ENCODE results near the gene ZC3H10.
"Not testable (repeated sequence)": the region's sequence is repeated elsewhere in the genome, so short reads cannot be mapped to it uniquely, and the experiment has no call there.

The ZC3H10 gene, protein sequence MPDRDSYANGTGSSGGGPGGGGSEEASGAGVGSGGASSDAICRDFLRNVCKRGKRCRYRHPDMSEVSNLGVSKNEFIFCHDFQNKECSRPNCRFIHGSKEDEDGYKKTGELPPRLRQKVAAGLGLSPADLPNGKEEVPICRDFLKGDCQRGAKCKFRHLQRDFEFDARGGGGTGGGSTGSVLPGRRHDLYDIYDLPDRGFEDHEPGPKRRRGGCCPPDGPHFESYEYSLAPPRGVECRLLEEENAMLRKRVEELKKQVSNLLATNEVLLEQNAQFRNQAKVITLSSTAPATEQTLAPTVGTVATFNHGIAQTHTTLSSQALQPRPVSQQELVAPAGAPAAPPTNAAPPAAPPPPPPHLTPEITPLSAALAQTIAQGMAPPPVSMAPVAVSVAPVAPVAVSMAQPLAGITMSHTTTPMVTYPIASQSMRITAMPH

GRCh38 chr12:56117778-56118687 lies at the start of gene ZC3H10:
Gene ZC3H10 (plus strand): TSS chr12:56118266. CDS start chr12:56120563, 2,297 bp downstream.
- peak; percentile 97 for DNase-seq

DNA sequence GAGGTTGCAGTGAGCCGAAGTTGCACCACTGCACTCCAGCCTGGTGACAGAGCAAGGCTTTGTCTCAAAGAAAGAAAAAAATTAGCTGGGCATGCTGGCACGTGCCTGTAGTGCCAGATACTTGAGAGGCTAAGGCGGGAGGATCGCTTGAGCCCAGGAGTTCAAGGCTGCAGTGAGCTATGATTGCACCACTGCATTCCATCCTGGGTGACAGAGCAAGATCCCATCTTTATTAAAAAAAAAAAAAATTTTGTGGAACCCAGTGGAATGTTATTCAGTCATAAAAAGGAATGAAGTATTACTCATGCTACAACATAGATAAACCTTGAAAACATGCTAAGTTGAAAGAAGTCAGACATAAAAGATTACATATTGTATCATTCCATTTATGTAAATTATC lies 46.4 kb upstream of the ZC3H10 start:
- DNase-seq: no peak

GRCh38 chr12:56074396-56074795 lies 43.7 kb upstream of the ZC3H10 start:
- DNase-seq: no peak

DNA sequence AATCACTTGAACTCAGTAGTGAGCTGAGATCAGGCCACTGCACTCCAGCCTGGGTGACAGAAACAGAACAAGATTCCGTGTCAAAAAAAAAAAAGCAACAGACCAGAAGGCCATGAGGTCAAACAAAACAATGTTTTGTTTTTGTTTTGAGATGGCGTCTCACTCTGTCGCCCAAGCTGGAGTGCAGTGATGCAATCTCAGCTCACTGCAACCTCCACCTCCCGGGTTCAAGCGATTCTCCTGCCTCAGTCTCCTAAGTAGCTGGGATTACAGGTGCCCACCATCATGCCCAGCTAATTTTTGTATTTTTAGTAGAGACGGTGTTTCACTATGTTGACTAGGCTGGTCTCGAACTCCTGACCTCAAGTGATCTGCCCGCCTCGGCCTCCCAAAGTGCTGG lies 40.1 kb upstream of the ZC3H10 start:
- not testable (repeated sequence) for DNase-seq

DNA sequence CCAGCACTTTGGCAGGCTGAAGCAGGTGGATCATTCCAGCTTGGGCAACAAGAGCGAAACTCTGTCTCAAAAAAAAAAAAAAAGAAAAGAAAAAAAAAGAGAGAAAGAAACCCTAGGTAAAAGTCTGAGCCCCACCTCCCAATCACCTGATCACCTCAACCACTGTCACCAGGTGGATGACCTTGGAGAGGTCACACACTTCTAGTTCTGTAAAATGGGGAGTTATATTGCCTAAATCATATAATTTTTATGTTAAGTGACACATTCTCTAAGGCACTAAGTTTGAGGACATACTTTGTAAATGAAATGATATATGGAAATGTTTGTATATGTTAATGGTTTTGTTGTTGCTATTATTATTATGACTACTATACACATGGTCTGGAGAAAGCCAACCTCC lies 39.6 kb upstream of the ZC3H10 start:
- no peak for DNase-seq

GRCh38 chr12:56078931-56079722 lies 38.9 kb upstream of the ZC3H10 start:
- DNase-seq: peak; percentile 70 to 84

DNA sequence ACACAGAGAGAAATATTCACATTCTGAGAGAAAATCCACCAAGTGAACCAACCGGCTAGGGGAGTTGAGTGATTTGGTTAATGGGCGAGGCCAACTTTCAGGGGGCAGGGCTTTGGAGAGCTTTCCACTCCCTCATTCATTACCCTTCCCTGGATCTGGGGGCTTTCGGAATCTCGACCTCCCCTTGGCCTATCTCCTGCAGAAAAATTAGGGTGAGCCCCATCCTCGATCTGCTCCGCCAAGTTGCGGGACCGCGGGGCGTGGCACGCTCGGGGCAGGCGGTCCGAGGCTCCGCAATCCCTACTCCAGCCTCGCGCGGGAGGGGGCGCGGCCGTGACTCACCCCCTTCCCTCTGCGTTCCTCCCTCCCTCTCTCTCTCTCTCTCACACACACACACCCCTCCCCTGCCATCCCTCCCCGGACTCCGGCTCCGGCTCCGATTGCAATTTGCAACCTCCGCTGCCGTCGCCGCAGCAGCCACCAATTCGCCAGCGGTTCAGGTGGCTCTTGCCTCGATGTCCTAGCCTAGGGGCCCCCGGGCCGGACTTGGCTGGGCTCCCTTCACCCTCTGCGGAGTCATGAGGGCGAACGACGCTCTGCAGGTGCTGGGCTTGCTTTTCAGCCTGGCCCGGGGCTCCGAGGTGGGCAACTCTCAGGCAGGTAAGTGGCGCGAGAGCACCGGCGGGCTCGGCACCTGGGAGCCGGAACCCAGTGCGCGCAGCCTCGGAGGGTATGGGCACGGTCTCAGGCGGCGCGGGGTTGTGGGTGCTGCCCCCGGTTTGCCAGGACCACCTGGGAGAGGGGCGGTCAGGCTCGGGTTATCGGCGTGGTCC lies 38.1 kb upstream of the ZC3H10 start, which contains the start of gene ERBB3:
TSS of gene ERBB3 (plus strand) at position 443 of the 833 bp plus-strand sequence. CDS start at position 579, 136 bp downstream.
- peak; percentile 35 to 67 for DNase-seq

DNA sequence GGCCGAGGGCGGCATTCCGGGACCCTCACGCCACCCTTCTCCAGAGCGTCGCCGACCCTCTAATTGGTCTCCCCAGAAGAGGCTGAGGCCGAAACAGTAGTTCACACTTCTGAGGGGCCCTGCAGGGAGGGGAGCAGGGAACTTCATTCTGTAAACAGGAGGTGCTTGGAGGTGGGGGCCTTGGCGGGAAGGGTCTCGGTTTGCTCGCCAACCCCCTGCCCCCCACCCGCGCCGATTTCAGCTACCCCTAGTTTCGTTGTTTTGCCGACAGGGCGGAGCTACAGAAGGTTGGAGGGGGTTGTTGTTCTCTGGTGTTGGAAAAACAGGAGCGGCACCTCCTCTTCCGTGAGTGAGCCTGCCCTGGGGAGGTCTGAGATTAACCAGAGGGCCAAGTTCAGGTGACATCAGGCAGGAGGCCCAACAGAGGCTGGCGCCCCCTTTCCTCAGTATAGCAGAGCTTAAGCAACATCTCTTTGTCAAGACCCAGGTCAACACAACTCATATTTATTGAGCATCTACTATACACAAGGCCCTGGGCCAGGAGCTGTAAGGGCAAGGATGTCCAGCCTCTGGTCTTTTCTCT lies 37.4 kb upstream of the ZC3H10 start:
- no peak for DNase-seq

DNA sequence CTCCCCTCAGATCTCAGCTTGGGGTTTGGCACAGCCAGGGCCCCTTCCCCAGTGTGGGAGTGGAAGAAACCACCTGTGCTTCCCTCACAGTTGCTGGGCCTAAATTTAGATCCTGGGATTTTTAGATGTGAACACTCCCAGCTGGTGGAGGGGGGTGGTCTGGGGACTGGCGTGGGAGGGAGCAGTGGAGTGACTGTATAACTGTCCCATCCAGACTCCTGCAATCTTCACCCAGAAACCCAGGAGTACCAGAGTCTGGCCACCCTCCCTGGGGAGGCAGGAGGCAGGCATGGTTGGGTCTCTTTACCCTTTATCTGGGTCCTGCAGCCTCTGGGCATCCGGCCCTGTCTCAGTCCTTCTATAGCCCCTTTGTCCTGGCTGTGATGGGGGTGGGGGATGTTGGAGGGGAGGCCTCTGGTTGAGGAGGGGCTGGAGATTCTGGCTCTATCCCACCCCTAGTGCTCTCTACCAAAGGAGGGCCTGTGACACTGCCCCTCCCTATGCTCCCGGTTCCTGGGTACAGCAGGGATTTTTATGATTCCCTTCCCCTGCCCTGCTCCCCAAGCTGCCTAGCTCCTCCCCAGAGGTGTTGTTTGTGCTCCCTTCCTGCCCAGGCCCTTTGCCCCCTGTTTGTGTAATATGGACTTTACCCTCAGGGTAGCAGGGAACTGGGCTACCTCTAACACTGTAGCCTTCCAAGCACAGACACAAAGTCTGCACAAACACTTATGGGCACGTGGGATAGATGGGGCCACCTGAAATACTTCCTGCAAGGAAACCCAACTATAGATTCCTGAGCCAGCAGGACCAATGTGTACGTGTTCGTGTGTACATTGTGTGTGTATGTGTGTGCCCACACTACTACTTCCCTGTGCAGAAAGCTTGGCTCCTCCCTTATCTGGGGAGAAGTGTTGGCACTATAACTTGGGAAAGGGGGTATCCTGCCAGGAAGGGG lies 36.4 kb upstream of the ZC3H10 start:
- no peak for DNase-seq

GRCh38 chr12:56082382-56082781 lies 35.7 kb upstream of the ZC3H10 start:
- no peak for DNase-seq

DNA sequence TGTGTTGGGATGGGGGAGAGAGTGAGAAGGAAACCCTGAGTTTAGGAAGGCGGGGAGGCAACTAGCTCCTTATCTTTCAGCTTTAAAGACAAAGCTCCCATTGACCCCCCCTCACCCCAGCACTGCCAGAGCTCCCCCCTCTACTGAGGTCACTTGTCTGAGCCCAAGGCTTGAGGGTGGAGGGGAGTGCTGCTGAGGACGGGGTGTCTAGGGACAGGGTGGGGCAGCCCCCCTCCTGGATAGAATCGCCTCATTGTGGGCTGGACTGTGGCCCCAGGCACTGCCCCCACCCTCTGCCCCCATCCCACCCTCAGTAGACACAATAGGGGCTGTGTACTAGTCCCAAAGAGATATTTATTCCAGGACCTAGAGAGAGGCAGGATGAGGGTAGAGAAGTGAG lies 35.1 kb upstream of the ZC3H10 start:
- no peak for DNase-seq

DNA sequence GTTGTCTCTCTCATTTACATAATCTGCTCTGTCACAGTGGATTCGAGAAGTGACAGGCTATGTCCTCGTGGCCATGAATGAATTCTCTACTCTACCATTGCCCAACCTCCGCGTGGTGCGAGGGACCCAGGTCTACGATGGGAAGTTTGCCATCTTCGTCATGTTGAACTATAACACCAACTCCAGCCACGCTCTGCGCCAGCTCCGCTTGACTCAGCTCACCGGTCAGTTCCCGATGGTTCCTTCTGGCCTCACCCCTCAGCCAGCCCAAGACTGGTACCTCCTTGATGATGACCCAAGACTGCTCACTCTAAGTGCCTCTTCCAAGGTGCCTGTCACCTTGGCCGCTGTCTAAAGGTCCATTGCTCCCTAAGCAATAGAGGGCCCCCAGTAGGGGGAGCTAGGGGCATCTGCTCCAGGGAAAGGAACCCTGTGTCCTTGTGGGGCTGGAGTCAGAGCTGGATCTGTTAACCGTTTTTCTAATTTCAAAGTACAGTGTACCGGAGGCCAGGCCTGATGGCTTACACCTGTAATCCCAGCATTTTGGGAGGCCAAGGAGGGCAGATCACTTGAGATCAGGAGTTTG lies 33.0 kb upstream of the ZC3H10 start:
- DNase-seq: peak; percentile 14 to 49

- DNase-seq: no peak
Measured at GRCh38 chr12:56086096-56086495, 32.0 kb upstream of the ZC3H10 start.

- no peak for DNase-seq
Measured at GRCh38 chr12:56086608-56087007, 31.5 kb upstream of the ZC3H10 start.

DNA sequence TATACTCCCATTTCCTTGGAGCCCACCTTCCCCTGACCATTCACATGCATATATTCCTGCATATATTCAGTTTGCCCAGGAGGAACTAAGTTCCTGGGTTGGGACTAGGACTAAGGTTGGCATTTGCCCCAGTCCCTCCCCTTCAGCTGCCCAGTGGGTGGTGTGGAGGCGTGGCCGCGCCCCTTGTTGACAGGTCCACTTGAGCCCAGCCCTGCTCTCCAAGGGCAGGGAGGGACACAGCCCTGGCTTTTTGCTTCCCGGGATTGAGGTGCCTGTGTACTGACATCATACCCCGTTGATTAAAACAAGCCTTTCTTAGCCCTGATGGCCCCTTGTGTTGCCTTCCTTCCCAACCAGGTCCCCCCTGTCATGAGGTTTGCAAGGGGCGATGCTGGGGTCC lies 30.8 kb upstream of the ZC3H10 start:
- DNase-seq: peak; percentile 39 to 55

GRCh38 chr12:56097738-56098137 lies 20.3 kb upstream of the ZC3H10 start:
- DNase-seq: no peak

- no peak for DNase-seq
Measured at GRCh38 chr12:56098592-56098991, 19.5 kb upstream of the ZC3H10 start.

DNA sequence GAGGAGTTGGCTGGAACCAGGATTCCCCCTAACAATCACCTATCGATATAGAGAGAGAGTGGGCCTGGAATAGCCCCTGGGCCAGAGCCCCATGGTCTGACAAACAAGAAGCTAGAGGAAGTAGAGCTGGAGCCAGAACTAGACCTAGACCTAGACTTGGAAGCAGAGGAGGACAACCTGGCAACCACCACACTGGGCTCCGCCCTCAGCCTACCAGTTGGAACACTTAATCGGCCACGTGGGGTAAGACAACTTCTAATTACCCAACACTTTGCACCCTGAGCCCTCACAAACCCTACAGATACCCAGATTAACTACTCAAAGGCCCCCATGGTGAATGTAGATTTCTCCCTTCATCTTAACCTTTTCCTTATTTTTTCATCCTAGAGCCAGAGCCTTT lies 18.3 kb upstream of the ZC3H10 start:
- DNase-seq: no peak

GRCh38 chr12:56101045-56101444 lies 17.0 kb upstream of the ZC3H10 start:
- no peak for DNase-seq

DNA sequence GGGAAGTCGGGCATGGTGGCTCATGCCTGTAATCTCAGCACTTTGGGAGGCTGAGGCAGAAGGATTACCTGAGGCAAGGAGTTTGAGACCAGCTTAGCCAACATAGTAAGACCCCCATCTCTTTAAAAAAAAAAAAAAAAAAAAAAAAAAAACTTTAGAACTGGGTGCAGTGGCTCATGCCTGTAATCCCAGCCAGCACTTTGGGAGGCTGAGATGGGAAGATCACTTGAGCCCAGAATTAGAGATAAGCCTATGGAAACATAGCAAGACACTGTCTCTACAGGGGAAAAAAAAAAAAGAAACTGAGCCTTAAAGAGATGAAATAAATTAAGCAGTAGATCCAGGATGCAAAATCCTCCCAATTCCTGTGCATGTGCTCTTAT lies 15.4 kb upstream of the ZC3H10 start:
- no peak for DNase-seq
